SK-N-SH treated with all-trans-retinoic acid at 6 μM for 48 hours (cell line): ENCODE data around the gene IQGAP3.

Experiments used
- ARNTL ChIP-seq: fragments of 450-650 bp; formaldehyde crosslinking; IDR thresholded peaks from 2 replicates; pipeline ENCODE4 v1.5.0; 2020; ENCODE audit warnings: low read depth, mild to moderate bottlenecking, moderate library complexity, borderline replicate concordance
- BACH2 ChIP-seq: fragments of 250-450 bp; sonication (Bioruptor Pico); IDR thresholded peaks from 2 replicates; pipeline ENCODE4 v1.9.0; 2021; ENCODE audit warnings: mild to moderate bottlenecking, borderline replicate concordance
- CSRNP3 ChIP-seq: fragments of 250-450 bp; sonication (Bioruptor Pico); IDR thresholded peaks from 2 replicates; pipeline ENCODE4 v1.5.1; 2021; ENCODE audit warnings: mild to moderate bottlenecking, moderate library complexity
- OSR1 ChIP-seq: fragments of 250-450 bp; sonication (Bioruptor Pico); IDR thresholded peaks from 2 replicates; pipeline ENCODE4 v1.8.0; 2022; ENCODE audit warnings: moderate library complexity, mild to moderate bottlenecking, inconsistent platforms
- PPARA ChIP-seq: fragments of 250-450 bp; sonication (Bioruptor Pico); IDR thresholded peaks from 2 replicates; pipeline ENCODE4 v1.5.0; 2020; ENCODE audit warnings: mild to moderate bottlenecking, borderline replicate concordance
- ZC3H10 ChIP-seq: fragments of 250-450 bp; sonication (Bioruptor Pico); IDR thresholded peaks from 2 replicates; pipeline ENCODE4 v1.5.1; 2021; ENCODE audit warnings: mild to moderate bottlenecking, moderate library complexity
- ZNF565 ChIP-seq: fragments of 450-650 bp; formaldehyde crosslinking; conservative IDR thresholded peaks from 2 replicates; pipeline ENCODE4 v1.5.0; 2020; ENCODE audit warnings: low read depth, mild to moderate bottlenecking, moderate library complexity
- ZNF70 ChIP-seq: fragments of 450-650 bp; formaldehyde crosslinking; IDR thresholded peaks from 2 replicates; pipeline ENCODE4 v1.5.0; 2020; ENCODE audit warnings: mild to moderate bottlenecking, moderate library complexity
- TF ChIP-seq, protein P1 (sequence below): fragments of 250-450 bp; sonication (Bioruptor Pico); IDR thresholded peaks from 2 replicates; pipeline ENCODE4 v1.5.1; 2020; ENCODE audit warnings: low read depth, mild to moderate bottlenecking, moderate library complexity

GRCh38 chr1:156538711-156539440, 33.5 kb downstream of the IQGAP3 start:
- TF ChIP-seq PPARA (CRISPR knock-in tag) = no peak
- no peak for TF ChIP-seq CSRNP3 (CRISPR knock-in tag)
- no peak for TF ChIP-seq BACH2 (CRISPR knock-in tag)
- TF ChIP-seq, protein P1, sequence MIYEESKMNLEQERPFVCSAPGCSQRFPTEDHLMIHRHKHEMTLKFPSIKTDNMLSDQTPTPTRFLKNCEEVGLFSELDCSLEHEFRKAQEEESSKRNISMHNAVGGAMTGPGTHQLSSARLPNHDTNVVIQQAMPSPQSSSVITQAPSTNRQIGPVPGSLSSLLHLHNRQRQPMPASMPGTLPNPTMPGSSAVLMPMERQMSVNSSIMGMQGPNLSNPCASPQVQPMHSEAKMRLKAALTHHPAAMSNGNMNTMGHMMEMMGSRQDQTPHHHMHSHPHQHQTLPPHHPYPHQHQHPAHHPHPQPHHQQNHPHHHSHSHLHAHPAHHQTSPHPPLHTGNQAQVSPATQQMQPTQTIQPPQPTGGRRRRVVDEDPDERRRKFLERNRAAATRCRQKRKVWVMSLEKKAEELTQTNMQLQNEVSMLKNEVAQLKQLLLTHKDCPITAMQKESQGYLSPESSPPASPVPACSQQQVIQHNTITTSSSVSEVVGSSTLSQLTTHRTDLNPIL (CRISPR knock-in tag) = no peak
- no peak for TF ChIP-seq OSR1 (CRISPR knock-in tag)
- no peak for TF ChIP-seq ZC3H10 (CRISPR knock-in tag)
- no peak for TF ChIP-seq ZNF70 (CRISPR knock-in tag)
- no peak for TF ChIP-seq ZNF565 (CRISPR knock-in tag)
- TF ChIP-seq ARNTL (CRISPR knock-in tag) = no peak
